Astrocyte of the cerebellum (primary cell): ENCODE measurements around the gene DYRK4.
"Not testable (repeated sequence)": the region's sequence is repeated elsewhere in the genome, so short reads cannot be mapped to it uniquely, and the experiment has no call there.

Source experiments
- DNase-seq: peaks from one replicate; pipeline ENCODE4 v3.0.0-alpha.2; 2011; ENCODE audit warnings: low read depth
- H3K4me3 ChIP-seq: 2 replicates; pipeline ENCODE4 v1.5.1; 2011; ENCODE audit warnings: mild to moderate bottlenecking, low read depth, low read length, moderate library complexity
- CTCF ChIP-seq: IDR thresholded peaks from 2 replicates; pipeline ENCODE4 v1.5.1; 2012; ENCODE audit warnings: low read length, low read depth, moderate library complexity, mild to moderate bottlenecking; ENCODE audit errors: missing control alignments
- in situ Hi-C: cut with HindIII; loops from 2 replicates; pipeline ENCODE4 v1.10.0; 2017; ENCODE audit warnings: low sequenced_read_pairs

DYRK4 gene

DNA sequence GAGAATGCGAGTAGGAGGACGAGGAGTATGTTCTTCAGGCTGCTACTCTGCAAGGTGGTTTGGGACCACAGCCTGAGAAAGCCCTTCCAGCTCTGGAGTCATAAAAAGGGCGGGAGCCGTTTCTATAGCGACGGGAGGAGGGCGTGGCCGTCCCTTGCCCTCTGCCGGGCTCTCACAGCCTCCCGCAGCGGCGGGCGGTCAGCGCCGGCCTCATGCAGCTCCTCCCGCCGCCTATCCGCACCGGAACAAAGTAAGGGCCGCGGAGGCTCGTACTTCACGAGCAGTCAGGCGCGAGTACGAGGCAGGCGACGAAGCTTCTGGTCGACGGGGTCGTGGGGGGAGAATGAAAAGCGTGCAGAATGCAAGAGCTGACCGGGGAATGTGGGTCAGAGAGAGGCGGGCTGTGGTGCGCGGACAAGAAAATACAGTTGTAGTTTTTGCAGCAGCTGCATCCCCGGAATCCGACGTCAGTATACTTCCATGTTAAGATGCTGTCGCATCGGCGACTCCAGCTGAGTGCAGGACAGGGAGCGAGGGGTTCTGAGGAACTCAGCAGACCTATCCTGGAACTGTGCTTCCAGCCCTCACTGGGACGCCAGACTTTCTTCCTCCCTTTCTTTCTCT lies at the start of gene DYRK4:
Gene DYRK4 (plus strand): TSS at position 175 of the 624 bp plus-strand sequence. CDS start 38 bp downstream, at position 213.
- TF ChIP-seq CTCF, result no peak
- peak within 1 kb of the TSS; percentile 27 for H3K4me3 ChIP-seq
- in situ Hi-C loops, result no loop called here
- peak; percentile 42 for DNase-seq

DNA sequence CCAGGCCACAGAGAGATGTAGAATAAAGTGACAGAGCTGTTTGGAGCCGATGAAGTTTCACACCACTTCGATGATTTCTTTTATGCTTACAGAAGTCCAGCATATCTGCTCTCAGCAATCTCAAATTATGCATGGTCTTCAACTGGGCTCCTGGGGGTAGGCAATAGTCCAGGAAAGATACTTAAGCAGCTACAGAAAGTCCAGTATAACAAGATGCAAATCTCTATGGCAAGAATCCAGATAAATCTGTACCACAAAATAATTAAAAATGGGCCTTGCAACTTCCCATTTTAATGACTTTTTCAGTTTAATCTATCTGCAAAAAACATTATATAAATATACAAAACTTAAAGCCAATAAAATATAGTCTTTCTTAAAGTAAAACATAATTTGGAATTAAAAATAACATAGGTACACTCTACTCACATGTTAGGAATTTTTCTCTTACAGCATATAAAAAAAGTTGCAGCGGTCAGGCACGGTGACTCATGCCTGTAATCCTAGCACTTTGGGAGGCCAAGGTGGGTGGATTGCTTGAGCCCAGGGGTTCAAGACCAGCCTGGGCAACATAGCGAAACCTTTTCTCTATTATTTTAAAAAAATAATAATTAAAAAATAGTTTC lies 43.8 kb upstream of the DYRK4 start:
- in situ Hi-C loops, result no loop called here
- H3K4me3 ChIP-seq, result no peak overlapping the region
- TF ChIP-seq CTCF, result no peak
- DNase-seq, result peak; percentile 93

DNA sequence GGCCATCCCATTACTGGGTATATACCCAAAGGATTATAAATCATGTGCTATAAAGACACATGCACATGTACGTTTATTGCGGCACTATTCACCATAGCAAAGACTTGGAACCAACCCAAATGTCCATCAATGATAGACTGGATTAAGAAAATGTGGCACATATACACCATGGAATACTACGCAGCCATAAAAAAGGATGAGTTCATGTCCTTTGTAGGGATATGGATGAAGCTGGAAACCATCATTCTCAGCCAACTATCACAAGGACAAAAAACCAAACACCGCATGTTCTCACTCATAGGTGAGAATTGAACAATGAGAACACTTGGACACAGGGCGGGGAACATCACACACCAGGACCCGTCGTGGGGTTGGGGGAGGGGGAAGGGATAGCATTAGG lies 38.6 kb upstream of the DYRK4 start:
- H3K4me3 ChIP-seq, DNase-seq, in situ Hi-C loops: not testable (repeated sequence)

- in situ Hi-C loops, result no loop called here
- no peak overlapping the region for H3K4me3 ChIP-seq
- TF ChIP-seq CTCF, result no peak
- no peak for DNase-seq
These were observed 35.0 kb upstream of the DYRK4 start for GRCh38 chr12:4526923-4527546.

- no peak for TF ChIP-seq CTCF
- in situ Hi-C loops, result no loop called here
- DNase-seq, result no peak
- H3K4me3 ChIP-seq, result no peak overlapping the region
These were observed 31.8 kb upstream of the DYRK4 start for GRCh38 chr12:4530160-4530559.

- H3K4me3 ChIP-seq, result no peak overlapping the region
- in situ Hi-C loops, result no loop called here
- no peak for TF ChIP-seq CTCF
- no peak for DNase-seq
These were observed 30.9 kb upstream of the DYRK4 start for GRCh38 chr12:4530982-4531586.

- no peak overlapping the region for H3K4me3 ChIP-seq
- no peak for DNase-seq
- TF ChIP-seq CTCF, result no peak
- in situ Hi-C loops, result no loop called here
These were observed 26.9 kb upstream of the DYRK4 start for GRCh38 chr12:4535092-4535491.
